A673 (cell line): ENCODE data around the gene SAMD14. TPM values are rescaled to one million over a fixed set of nuclear protein-coding genes. Genes with fewer than 3 reads are reported as not detected.

ENCODE experiments used
- BruUV-seq: library from RNA; stranded (reverse); fragments of 400-500 nt; replicated peaks from 2 replicates; lab custom pipeline; 2021; lab: Mats Ljungman, UMichigan
- CTCF ChIA-PET: fragments of 300-600 bp; sonication (Branson Sonifier 250); formaldehyde crosslinking; loops from one replicate; lab custom pipeline; 2022; ENCODE audit warnings: antibody characterized with exemption; lab: Charles Lee
- POLR2A ChIA-PET: fragments of 300-600 bp; sonication (Branson Sonifier 250); formaldehyde crosslinking; loops from one replicate; lab custom pipeline; 2022; ENCODE audit warnings: antibody characterized with exemption; ENCODE audit not compliant: low non-redundant PET; lab: Charles Lee
- DNase-seq: peaks from one replicate; pipeline ENCODE4 v3.0.0-alpha.2; 2015; ENCODE audit warnings: low spot score
- H3K27ac ChIP-seq: fragments of 200-600 bp; sonication (generic); 2 replicates; pipeline ENCODE4 v1.5.1; 2016; ENCODE audit warnings: mixed run types, low read depth, mild to moderate bottlenecking, mixed read lengths, antibody characterized with exemption, low read length; ENCODE audit not compliant: poor library complexity, severe bottlenecking
- H3K27me3 ChIP-seq: fragments of 200-600 bp; sonication (generic); replicated peaks from 2 replicates; pipeline ENCODE4 v1.6.1; 2017; ENCODE audit warnings: mixed run types, low read depth, mild to moderate bottlenecking, mixed read lengths, antibody characterized with exemption, low read length; ENCODE audit not compliant: insufficient read depth, poor library complexity
- H3K36me3 ChIP-seq: fragments of 200-600 bp; sonication (generic); 2 replicates; pipeline ENCODE4 v1.6.1; 2016; ENCODE audit warnings: mixed run types, mild to moderate bottlenecking, mixed read lengths, antibody characterized with exemption, low read length; ENCODE audit not compliant: insufficient read depth, poor library complexity, severe bottlenecking
- H3K4me1 ChIP-seq: fragments of 200-600 bp; sonication (generic); 2 replicates; pipeline ENCODE4 v1.6.1; 2017; ENCODE audit warnings: mixed run types, mild to moderate bottlenecking, mixed read lengths, antibody characterized with exemption, low read length; ENCODE audit not compliant: insufficient read depth, poor library complexity, severe bottlenecking
- H3K4me3 ChIP-seq: fragments of 200-600 bp; sonication (generic); 2 replicates; pipeline ENCODE4 v1.5.1; 2016; ENCODE audit warnings: low read depth, mixed run types, mild to moderate bottlenecking, mixed read lengths, low read length; ENCODE audit not compliant: poor library complexity, severe bottlenecking
- H3K9me3 ChIP-seq: fragments of 200-600 bp; sonication (generic); 2 replicates; pipeline ENCODE4 v1.6.1; 2016; ENCODE audit warnings: mixed run types, low read depth, mild to moderate bottlenecking, mixed read lengths, antibody characterized with exemption, low read length; ENCODE audit not compliant: poor library complexity, severe bottlenecking
- EZH2 ChIP-seq: fragments of 200-600 bp; sonication (generic); IDR thresholded peaks from 2 replicates; pipeline ENCODE4 v1.6.1; 2017; ENCODE audit warnings: borderline replicate concordance, low read depth, mild to moderate bottlenecking, mixed read lengths, antibody characterized with exemption, low read length; ENCODE audit not compliant: poor library complexity, severe bottlenecking
- intact Hi-C: fragments of 100-400 bp; cut with micrococcal nuclease; formaldehyde crosslinking; loops from one replicate; pipeline ENCODE4 v1.10.0; 2022; ENCODE audit not compliant: unreplicated experiment
- total RNA-seq: library from RNA; stranded (reverse); gene quantifications from 2 replicates; pipeline ENCODE4 v1.2.3, GENCODE V29; 2021
- TF ChIP-seq, protein P1 (sequence below): fragments of 300-800, 200-600 bp; sonication (generic); conservative IDR thresholded peaks from 2 replicates; pipeline ENCODE4 v1.5.1; 2017; ENCODE audit warnings: low read depth, mild to moderate bottlenecking, antibody characterized with exemption, low read length, moderate library complexity, mixed read lengths

SAMD14 gene
- total RNA-seq, 1 experiment from 2014 or later, result 45.0 TPM

- Histone ChIP-seq H3K27ac (no peak overlapping the region), H3K4me3 (no peak overlapping the region), H3K9me3 (no peaks in the 10 kb centered on the region), H3K27me3 (no peaks in the 10 kb centered on the region), H3K36me3 (no peaks in the 10 kb centered on the region), H3K4me1 (peaks cover 10% of the 10 kb centered on the region)
- POLR2A ChIA-PET, result no interaction called here
- no peak for DNase-seq
- CTCF ChIA-PET, result interaction anchor here (0.5 kb wide), 2 partner anchors 223 to 1478 kb away, joined by 3 to 5 read pairs; no protein-coding TSS in a partner anchor
- no TSS peak for BruUV-seq
- no peak for TF ChIP-seq EZH2
- TF ChIP-seq, protein P1, sequence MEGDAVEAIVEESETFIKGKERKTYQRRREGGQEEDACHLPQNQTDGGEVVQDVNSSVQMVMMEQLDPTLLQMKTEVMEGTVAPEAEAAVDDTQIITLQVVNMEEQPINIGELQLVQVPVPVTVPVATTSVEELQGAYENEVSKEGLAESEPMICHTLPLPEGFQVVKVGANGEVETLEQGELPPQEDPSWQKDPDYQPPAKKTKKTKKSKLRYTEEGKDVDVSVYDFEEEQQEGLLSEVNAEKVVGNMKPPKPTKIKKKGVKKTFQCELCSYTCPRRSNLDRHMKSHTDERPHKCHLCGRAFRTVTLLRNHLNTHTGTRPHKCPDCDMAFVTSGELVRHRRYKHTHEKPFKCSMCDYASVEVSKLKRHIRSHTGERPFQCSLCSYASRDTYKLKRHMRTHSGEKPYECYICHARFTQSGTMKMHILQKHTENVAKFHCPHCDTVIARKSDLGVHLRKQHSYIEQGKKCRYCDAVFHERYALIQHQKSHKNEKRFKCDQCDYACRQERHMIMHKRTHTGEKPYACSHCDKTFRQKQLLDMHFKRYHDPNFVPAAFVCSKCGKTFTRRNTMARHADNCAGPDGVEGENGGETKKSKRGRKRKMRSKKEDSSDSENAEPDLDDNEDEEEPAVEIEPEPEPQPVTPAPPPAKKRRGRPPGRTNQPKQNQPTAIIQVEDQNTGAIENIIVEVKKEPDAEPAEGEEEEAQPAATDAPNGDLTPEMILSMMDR, result no peak
- intact Hi-C loops, result no loop called here
Measured at GRCh38 chr17:50090971-50091917, 38.7 kb downstream of the SAMD14 start.

DNA sequence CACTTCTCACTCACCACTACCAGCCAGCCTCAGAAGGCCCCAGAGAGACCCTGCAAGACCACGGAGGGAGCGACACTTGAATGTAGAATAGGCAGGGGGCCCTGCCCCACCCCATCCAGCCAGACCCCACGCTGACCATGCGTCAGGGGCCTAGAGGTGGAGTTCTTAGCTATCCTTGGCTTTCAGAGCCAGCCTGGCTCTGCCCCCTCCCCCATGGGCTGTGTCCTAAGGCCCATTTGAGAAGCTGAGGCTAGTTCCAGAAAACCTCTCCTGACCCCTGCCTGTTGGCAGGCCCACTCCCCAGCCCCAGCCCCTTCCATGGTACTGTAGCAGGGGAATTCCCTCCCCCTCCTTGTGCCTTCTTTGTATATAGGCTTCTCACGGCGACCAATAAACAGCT lies 39.9 kb downstream of the SAMD14 start:
- CTCF ChIA-PET, result interaction anchor here (0.5 to 0.7 kb wide), 2 partner anchors 894 to 1477 kb away, joined by 3 to 5 read pairs; no protein-coding TSS in a partner anchor
- TF ChIP-seq, protein P1, result no peak
- TF ChIP-seq EZH2, result no peak
- intact Hi-C loops, result no loop called here
- DNase-seq, result no peak
- POLR2A ChIA-PET, result no interaction called here
- H3K9me3 ChIP-seq, result no peaks in the 10 kb centered on the region
- no peaks in the 10 kb centered on the region for H3K27me3 ChIP-seq
- no peak overlapping the region for H3K27ac ChIP-seq
- no peaks in the 10 kb centered on the region for H3K36me3 ChIP-seq
- H3K4me3 ChIP-seq, result no peak overlapping the region
- H3K4me1 ChIP-seq, result peaks cover 5% of the 10 kb centered on the region
- BruUV-seq, result no TSS peak

DNA sequence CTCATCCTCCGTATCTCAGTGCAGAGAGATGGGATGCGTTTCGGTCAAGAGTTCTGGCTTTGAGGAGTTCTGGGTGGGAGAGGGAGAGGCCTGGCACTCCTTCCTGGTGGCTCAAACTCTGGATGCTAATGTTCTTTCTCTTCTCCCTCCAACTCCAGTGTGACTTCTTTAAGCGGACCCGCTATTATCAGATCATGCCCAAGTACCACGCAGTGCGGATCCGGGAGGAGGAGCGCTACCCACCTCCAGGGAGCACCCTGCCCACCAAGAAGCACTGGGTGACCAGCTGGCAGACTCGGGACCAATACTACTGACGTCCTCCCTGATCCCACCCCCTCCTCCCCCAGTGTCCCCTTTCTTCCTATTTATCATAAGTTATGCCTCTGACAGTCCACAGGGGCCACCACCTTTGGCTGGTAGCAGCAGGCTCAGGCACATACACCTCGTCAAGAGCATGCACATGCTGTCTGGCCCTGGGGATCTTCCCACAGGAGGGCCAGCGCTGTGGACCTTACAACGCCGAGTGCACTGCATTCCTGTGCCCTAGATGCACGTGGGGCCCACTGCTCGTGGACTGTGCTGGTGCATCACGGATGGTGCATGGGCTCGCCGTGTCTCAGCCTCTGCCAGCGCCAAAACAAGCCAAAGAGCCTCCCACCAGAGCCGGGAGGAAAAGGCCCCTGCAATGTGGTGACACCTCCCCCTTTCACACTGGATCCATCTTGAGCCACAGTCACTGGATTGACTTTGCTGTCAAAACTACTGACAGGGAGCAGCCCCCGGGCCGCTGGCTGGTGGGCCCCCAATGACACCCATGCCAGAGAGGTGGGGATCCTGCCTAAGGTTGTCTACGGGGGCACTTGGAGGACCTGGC lies 40.8 kb downstream of the SAMD14 start:
- intact Hi-C loops, result loop anchor here (10.0 kb wide), 1 partner anchor 234 kb away; no protein-coding TSS in a partner anchor
- Histone ChIP-seq H3K27ac (no peak overlapping the region), H3K4me1 (no peaks in the 10 kb centered on the region), H3K27me3 (no peaks in the 10 kb centered on the region), H3K36me3 (no peaks in the 10 kb centered on the region), H3K4me3 (no peak overlapping the region), H3K9me3 (no peaks in the 10 kb centered on the region)
- DNase-seq, result no peak
- CTCF ChIA-PET, result no interaction called here
- BruUV-seq, result no TSS peak
- TF ChIP-seq EZH2, result no peak
- TF ChIP-seq, protein P1, result no peak
- POLR2A ChIA-PET, result no interaction called here
